ENCODE results near the gene ASH1L.
A peak's percentile ranks its signal among the peaks of the same experiment; 100 is the strongest.

Gene ASH1L

DNA sequence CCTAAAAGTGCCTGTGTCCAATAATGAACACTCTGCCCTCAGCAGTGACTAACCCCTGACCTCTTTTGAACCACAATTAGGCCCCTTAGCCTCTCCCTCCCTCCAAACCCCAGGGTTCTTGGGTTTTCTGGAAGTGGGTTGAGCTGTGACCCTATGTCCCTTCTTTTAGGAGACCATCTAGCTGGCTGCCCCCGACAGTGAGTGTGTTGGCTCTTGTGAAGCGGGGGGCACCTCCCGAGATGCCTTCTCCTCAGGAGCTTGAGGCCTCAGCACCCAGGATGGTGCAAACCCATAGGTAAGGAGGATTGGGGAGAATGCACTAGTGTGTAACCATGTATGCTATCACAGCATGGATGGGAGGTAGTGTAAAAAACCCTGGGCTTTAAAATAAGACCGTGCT lies 234.6 kb downstream of the ASH1L start:
- no peak for DNase-seq (ENCODE audit: low read depth)
- no peak overlapping the region for H3K4me3 ChIP-seq (ENCODE audit: low read length)
- TF ChIP-seq, protein P1, sequence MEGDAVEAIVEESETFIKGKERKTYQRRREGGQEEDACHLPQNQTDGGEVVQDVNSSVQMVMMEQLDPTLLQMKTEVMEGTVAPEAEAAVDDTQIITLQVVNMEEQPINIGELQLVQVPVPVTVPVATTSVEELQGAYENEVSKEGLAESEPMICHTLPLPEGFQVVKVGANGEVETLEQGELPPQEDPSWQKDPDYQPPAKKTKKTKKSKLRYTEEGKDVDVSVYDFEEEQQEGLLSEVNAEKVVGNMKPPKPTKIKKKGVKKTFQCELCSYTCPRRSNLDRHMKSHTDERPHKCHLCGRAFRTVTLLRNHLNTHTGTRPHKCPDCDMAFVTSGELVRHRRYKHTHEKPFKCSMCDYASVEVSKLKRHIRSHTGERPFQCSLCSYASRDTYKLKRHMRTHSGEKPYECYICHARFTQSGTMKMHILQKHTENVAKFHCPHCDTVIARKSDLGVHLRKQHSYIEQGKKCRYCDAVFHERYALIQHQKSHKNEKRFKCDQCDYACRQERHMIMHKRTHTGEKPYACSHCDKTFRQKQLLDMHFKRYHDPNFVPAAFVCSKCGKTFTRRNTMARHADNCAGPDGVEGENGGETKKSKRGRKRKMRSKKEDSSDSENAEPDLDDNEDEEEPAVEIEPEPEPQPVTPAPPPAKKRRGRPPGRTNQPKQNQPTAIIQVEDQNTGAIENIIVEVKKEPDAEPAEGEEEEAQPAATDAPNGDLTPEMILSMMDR (conservative IDR thresholded peaks at IDR 0.05; ENCODE audit: low read length), result no peak

DNA sequence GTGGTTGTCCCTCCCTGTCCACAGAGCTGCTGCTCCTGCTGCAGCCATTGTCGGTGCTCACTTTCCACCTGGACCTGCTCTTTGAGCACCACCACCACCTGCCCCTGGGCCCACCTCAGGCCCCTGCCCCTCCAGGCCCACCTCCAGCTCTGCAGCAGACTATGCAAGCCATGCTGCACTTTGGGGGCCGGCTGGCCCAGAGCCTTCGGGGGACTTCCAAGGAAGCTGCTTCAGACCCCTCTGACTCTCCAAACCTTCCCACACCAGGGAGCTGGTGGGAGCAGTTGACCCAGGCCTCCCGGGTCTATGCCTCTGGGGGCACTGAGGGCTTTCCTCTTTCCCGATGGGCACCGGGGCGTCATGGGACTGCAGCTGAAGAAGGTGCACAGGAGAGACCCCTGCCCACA lies 236.0 kb downstream of the ASH1L start:
- H3K4me3 ChIP-seq (ENCODE audit: low read length), result no peak overlapping the region
- no peak for DNase-seq (ENCODE audit: low read depth)
- TF ChIP-seq, protein P1 (conservative IDR thresholded peaks at IDR 0.05; ENCODE audit: low read length), result no peak

DNA sequence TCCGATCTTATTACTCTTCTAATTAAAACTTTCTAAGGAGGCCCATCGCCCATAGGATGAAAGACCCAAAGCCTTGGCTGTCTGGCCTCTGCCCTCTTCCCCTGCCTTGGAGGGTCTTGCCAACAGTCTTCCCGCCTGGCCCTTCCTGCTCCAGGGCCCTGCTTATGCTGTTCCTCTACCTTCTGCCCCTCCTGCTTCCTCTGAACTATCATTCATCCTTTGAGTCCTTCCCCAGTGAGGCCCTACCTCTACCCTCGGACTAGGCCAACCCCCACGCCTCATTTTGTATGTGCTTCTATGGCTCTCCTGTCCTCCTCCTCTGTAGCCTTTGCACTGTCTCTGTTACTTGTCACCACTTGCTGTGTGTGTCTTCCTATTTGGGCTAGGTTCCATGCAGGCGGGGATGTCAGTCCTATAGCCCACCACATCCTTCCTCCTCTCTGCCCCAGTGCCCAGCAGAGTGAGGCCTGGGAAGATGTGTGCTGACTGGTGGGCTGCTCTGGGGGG lies 236.5 kb downstream of the ASH1L start:
- no peak for DNase-seq (ENCODE audit: low read depth)
- H3K4me3 ChIP-seq (ENCODE audit: low read length), result no peak overlapping the region; the same call in 1 of the 2 replicates
- TF ChIP-seq, protein P1 (conservative IDR thresholded peaks at IDR 0.05; ENCODE audit: low read length), result no peak

DNA sequence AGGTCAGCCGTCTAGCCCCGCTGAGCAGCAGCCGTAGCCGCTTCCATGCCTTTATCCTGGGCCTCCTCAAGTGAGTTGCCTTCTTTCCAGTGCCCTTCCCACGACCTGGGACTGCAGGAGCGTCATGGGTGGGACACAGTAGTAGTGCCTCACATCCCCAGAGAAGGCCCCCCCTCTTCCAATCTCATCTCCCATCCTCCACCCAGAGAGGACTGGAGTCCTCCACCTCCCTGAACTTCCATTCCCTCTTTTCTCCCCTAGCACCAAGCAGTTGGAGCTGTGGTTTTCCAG lies 237.1 kb downstream of the ASH1L start:
- H3K4me3 ChIP-seq (ENCODE audit: low read length), result peak overlapping the region; percentile 93
- no peak for DNase-seq (ENCODE audit: low read depth)
- TF ChIP-seq, protein P1 (conservative IDR thresholded peaks at IDR 0.05; ENCODE audit: low read length), result no peak

DNA sequence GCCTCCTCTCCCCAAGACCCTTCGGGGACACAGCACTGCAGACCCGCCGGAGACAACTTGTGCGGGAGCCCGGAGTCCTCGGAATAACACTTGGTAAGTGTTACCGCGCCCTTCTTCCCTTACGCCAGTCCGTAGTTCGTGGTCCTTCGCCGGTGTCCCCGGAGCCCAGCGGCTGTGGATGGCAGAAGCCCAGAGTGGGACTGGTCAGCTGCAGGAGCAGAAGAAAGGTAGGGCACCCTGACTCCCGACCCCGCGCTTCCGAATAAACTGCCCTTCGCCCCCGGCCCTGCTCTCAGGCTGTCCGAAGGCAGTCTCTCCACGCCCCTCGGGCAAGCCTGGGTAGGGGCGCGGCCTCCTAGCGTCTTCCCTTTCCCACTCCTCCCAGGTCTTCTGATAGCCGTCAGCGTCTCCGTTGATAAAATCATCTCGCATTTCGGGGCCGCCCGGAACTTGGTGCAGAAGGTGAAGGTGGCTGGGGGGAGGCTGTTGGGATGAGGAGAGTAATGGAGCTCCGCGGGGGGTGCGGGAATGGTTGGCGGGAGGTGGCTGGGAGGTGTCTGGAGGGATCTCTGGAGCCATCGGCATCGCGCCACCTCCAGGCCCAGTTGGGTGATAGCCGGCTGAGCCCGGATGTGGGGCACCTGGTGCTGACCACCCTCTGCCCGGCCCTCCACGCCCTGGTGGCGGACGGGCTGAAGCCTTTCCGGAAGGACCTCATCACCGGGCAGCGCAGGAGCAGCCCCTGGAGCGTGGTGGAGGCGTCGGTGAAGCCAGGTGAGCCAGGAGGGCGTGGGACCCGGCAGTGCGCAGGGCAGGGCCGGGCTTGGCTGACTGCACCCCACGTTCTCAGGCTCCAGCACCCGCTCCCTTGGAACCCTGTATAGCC lies 237.6 kb downstream of the ASH1L start:
- TF ChIP-seq, protein P1 (conservative IDR thresholded peaks at IDR 0.05; ENCODE audit: low read length), result peak; percentile 49
- peak; percentile 36 for DNase-seq (ENCODE audit: low read depth)
- peak overlapping the region; percentile 93 for H3K4me3 ChIP-seq (ENCODE audit: low read length)

DNA sequence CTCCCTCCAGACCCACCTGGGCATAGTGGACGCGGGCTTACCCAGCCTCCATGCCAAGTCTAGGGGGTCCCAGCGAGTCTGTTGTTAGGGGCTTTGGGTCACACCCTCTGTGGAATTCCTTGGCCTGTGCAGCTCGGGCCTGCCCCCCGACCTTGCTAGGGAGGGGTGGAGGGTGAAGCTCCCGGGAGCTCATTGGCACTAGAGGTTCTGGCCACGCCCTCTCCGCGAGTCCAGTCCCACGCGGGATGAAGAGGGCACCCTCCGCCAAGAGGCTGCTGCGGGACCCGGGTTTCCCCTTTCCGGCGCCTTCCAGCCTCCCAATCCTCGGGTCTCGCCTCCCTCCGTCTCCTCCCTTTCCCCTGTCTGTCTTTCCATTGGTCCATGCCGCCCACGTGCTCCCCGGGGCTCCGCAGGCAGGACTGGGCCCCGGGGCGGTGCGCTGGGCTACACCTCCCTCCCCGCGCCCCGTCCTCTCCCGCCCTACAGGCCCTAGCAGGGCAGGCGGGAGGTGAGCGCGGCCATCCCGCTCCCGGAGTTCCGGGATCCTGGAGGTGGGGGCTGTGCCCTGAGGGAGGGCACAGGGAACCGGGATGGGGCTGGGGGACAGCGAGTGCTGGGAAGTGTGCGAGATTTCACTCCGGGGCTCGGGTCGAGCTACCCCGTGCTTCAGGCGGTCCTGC lies 238.4 kb downstream of the ASH1L start:
- TF ChIP-seq, protein P1 (conservative IDR thresholded peaks at IDR 0.05; ENCODE audit: low read length), result no peak
- H3K4me3 ChIP-seq (ENCODE audit: low read length), result peak overlapping the region; percentile 93
- DNase-seq (ENCODE audit: low read depth), result peak; percentile 97

DNA sequence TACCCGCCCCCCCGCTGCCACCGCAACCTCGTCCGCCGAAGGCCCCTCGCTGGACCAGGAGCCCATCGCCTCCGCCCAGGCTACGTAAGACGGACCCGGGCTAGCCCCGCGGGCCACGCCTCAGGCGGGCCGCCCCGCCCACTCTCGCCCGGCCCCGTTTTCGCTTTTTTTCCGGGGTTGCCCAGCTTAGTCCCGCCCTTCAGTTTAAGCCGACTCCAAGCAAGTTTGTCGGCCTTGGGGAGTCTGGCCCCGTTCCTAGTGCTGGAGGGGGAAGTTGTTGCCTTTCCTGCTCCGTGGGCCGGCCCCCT lies 238.9 kb downstream of the ASH1L start:
- peak; percentile 90 for DNase-seq (ENCODE audit: low read depth)
- TF ChIP-seq, protein P1 (conservative IDR thresholded peaks at IDR 0.05; ENCODE audit: low read length), result no peak
- H3K4me3 ChIP-seq (ENCODE audit: low read length), result peak overlapping the region; percentile 93

Data from AG10803 (cell line).